Measurements from ENCODE around the gene CLC. TPM values are rescaled to one million over a fixed set of nuclear protein-coding genes. Genes with fewer than 3 reads are reported as not detected.
"Not testable (repeated sequence)": the region's sequence is repeated elsewhere in the genome, so short reads cannot be mapped to it uniquely, and the experiment has no call there.

Gene CLC
- total RNA-seq, 1 experiment from 2014 or later = not detected

DNA sequence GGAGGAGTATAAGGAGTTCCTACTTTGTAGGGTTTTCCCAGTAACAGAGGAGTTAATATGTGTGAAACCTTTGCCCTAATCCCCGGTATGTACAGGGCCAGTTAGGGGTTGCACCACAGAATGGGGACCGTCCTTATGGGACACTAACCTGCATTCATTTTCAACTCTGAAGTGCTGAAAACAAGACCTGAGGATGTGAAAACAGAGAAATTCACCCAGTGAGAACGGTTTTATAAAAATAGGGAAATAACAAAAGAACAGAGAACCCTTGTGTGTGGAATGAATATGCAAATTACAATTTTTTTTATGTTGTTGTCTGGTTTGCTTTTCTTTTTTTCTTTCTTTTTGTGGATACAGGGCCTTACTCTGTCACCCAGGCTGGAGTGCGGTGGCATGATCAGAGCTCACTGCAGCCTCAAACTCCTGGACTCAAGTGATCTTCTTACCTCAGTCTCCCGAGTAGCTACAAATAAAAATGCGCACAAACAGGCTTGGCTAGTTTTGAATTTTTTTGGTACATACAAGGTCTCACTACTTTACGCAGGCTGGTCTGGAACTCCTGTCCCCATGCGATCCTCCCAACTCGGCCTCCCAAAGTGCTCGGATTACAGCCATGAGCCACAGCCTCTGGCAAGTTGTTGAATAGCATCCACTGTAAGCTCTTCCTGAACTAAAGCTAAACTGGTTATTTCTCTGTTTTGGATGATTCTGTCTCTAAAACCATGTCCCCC lies 10.6 kb downstream of the CLC start:
- no peak overlapping the region for H3K27ac ChIP-seq (ENCODE audit: low read depth, low read length, poor library complexity, severe bottlenecking)
- POLR2A ChIA-PET (ENCODE audit: low non-redundant PET) = no interaction called here
- no peak for DNase-seq (ENCODE audit: low spot score)
- H3K27me3 ChIP-seq (replicated peaks; ENCODE audit: insufficient read depth, low read depth, low read length, poor library complexity) = peaks cover 19% of the 10 kb centered on the region
- intact Hi-C loops (cut with micrococcal nuclease; ENCODE audit: unreplicated experiment) = no loop called here
- no peak overlapping the region for H3K4me3 ChIP-seq (ENCODE audit: low read depth, low read length, poor library complexity, severe bottlenecking)
- TF ChIP-seq, protein P1, sequence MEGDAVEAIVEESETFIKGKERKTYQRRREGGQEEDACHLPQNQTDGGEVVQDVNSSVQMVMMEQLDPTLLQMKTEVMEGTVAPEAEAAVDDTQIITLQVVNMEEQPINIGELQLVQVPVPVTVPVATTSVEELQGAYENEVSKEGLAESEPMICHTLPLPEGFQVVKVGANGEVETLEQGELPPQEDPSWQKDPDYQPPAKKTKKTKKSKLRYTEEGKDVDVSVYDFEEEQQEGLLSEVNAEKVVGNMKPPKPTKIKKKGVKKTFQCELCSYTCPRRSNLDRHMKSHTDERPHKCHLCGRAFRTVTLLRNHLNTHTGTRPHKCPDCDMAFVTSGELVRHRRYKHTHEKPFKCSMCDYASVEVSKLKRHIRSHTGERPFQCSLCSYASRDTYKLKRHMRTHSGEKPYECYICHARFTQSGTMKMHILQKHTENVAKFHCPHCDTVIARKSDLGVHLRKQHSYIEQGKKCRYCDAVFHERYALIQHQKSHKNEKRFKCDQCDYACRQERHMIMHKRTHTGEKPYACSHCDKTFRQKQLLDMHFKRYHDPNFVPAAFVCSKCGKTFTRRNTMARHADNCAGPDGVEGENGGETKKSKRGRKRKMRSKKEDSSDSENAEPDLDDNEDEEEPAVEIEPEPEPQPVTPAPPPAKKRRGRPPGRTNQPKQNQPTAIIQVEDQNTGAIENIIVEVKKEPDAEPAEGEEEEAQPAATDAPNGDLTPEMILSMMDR (conservative IDR thresholded peaks at IDR 0.05; ENCODE audit: low read depth, low read length) = no peak
- H3K36me3 ChIP-seq (ENCODE audit: insufficient read depth, low read length, poor library complexity, severe bottlenecking) = no peaks in the 10 kb centered on the region
- CTCF ChIA-PET = no interaction called here
- H3K9me3 ChIP-seq (ENCODE audit: low read depth, low read length, poor library complexity, severe bottlenecking) = no peaks in the 10 kb centered on the region
- no TSS peak for BruUV-seq (replicated peaks)
- no peaks in the 10 kb centered on the region for H3K4me1 ChIP-seq (ENCODE audit: insufficient read depth, low read length, poor library complexity, severe bottlenecking)

DNA sequence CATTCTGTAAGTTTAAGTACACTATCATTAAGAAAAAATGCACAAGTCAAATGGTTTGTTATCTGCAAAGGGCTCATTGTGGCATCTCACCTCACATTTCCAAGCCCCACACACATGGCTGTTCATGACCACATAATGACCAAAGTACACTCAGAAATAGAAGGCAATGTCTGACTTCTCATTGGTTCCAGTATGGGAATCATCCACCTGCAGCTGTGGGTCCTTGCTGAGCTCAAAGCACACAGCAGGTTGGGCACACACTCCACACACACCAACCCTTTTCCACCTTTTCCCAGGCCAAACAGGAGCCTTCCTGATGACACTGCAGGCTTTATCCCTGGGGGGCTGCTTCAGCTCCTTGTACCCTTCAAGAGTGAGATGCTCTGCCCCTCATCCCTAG lies 11.8 kb downstream of the CLC start:
- BruUV-seq (replicated peaks) = no TSS peak
- no peak overlapping the region for H3K27ac ChIP-seq (ENCODE audit: low read depth, low read length, poor library complexity, severe bottlenecking)
- ChIA-PET CTCF (no interaction called here), POLR2A (ENCODE audit: low non-redundant PET) (no interaction called here)
- no peaks in the 10 kb centered on the region for H3K4me1 ChIP-seq (ENCODE audit: insufficient read depth, low read length, poor library complexity, severe bottlenecking)
- no peak for DNase-seq (ENCODE audit: low spot score)
- TF ChIP-seq, protein P1 (conservative IDR thresholded peaks at IDR 0.05; ENCODE audit: low read depth, low read length) = no peak
- no peak for TF ChIP-seq EZH2 (IDR thresholded peaks at IDR 0.05; ENCODE audit: borderline replicate concordance, low read depth, low read length, poor library complexity, severe bottlenecking)
- no peaks in the 10 kb centered on the region for H3K36me3 ChIP-seq (ENCODE audit: insufficient read depth, low read length, poor library complexity, severe bottlenecking)
- H3K27me3 ChIP-seq (replicated peaks; ENCODE audit: insufficient read depth, low read depth, low read length, poor library complexity) = peaks cover 28% of the 10 kb centered on the region
- no peaks in the 10 kb centered on the region for H3K9me3 ChIP-seq (ENCODE audit: low read depth, low read length, poor library complexity, severe bottlenecking)
- intact Hi-C loops (cut with micrococcal nuclease; ENCODE audit: unreplicated experiment) = no loop called here
- no peak overlapping the region for H3K4me3 ChIP-seq (ENCODE audit: low read depth, low read length, poor library complexity, severe bottlenecking)

DNA sequence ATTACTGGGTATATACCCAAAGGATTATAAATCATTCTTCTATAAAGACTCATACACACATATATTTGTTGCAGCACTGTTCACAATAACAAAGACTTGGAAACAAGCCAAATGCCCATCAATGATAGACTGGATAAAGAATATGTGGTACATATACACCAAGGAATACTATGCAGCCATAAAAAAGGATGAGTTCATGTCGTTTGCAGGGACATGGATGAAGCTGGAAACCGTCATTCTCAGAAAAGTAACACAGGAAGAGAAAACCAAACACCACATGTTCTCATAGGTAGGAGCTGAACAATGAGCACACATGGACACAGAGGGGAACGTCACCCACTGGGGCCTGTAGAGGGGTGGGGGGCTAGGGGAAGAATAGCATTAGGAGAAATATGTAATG lies 17.7 kb downstream of the CLC start:
- H3K36me3 ChIP-seq (ENCODE audit: insufficient read depth, low read length, poor library complexity, severe bottlenecking); H3K9me3 ChIP-seq (ENCODE audit: low read depth, low read length, poor library complexity, severe bottlenecking); BruUV-seq (replicated peaks); H3K4me3 ChIP-seq (ENCODE audit: low read depth, low read length, poor library complexity, severe bottlenecking); POLR2A ChIA-PET (ENCODE audit: low non-redundant PET); intact Hi-C loops (cut with micrococcal nuclease; ENCODE audit: unreplicated experiment); DNase-seq (ENCODE audit: low spot score); H3K27ac ChIP-seq (ENCODE audit: low read depth, low read length, poor library complexity, severe bottlenecking); H3K4me1 ChIP-seq (ENCODE audit: insufficient read depth, low read length, poor library complexity, severe bottlenecking); CTCF ChIA-PET: not testable (repeated sequence)
- peaks cover 11% of the 10 kb centered on the region for H3K27me3 ChIP-seq (replicated peaks; ENCODE audit: insufficient read depth, low read depth, low read length, poor library complexity)

DNA sequence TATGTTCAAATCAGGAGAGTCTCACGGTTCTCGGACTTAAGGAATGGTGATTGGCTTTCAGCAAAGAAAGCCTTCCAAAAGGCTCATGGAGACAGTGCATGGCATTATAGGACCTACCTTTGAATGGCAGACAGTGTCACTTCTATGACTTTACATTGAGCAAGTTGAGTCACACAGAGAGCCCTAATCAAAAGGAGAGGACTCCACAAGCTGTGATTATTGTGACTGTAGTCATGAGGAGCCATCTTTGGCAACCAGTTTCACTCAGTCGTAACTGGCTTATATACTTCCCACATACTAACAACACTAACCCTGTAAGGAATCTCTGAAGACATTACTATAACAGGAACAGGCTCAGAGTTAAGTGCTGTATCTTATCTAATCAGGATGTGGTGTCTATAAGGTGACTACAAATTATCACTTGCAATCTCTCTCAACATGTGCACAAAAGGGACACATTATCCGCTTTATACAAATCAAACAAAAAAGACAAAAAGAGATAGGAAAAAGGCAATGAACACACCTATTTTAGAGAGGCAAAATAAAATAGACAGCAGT lies 27.4 kb downstream of the CLC start:
- no peak overlapping the region for H3K4me3 ChIP-seq (ENCODE audit: low read depth, low read length, poor library complexity, severe bottlenecking)
- no peaks in the 10 kb centered on the region for H3K36me3 ChIP-seq (ENCODE audit: insufficient read depth, low read length, poor library complexity, severe bottlenecking)
- intact Hi-C loops (cut with micrococcal nuclease; ENCODE audit: unreplicated experiment) = no loop called here
- H3K27ac ChIP-seq (ENCODE audit: low read depth, low read length, poor library complexity, severe bottlenecking) = no peak overlapping the region
- peaks cover 45% of the 10 kb centered on the region for H3K27me3 ChIP-seq (replicated peaks; ENCODE audit: insufficient read depth, low read depth, low read length, poor library complexity)
- DNase-seq (ENCODE audit: low spot score) = no peak
- CTCF ChIA-PET = no interaction called here
- TF ChIP-seq EZH2 (IDR thresholded peaks at IDR 0.05; ENCODE audit: borderline replicate concordance, low read depth, low read length, poor library complexity, severe bottlenecking) = no peak
- TF ChIP-seq, protein P1 (conservative IDR thresholded peaks at IDR 0.05; ENCODE audit: low read depth, low read length) = no peak
- no peaks in the 10 kb centered on the region for H3K9me3 ChIP-seq (ENCODE audit: low read depth, low read length, poor library complexity, severe bottlenecking)
- BruUV-seq (replicated peaks) = no TSS peak
- H3K4me1 ChIP-seq (ENCODE audit: insufficient read depth, low read length, poor library complexity, severe bottlenecking) = no peaks in the 10 kb centered on the region
- POLR2A ChIA-PET (ENCODE audit: low non-redundant PET) = no interaction called here

Measured in A673 (cell line).